WTC11 (cell line): ENCODE results near the gene TTLL12. TPM values are rescaled to one million over a fixed set of nuclear protein-coding genes. Genes with fewer than 3 reads are reported as not detected.

Experiments
- ATAC-seq: fragments of 200-7000 bp; cut with Tn5 transposase; 2 replicates; pipeline ENCODE4 v1.10.0; 2021; ENCODE audit warnings: mild to moderate bottlenecking, moderate library complexity
- CTCF ChIA-PET: fragments of 300-600 bp; sonication (Branson Sonifier 250); formaldehyde crosslinking; loops from one replicate; lab custom pipeline; 2021; ENCODE audit warnings: antibody characterized with exemption; lab: Charles Lee
- POLR2A ChIA-PET: fragments of 350-600 bp; sonication (Branson Sonifier 250); formaldehyde crosslinking; loops from one replicate; lab custom pipeline; 2021; ENCODE audit warnings: antibody characterized with exemption; lab: Charles Lee
- DNase-seq: peaks from one replicate; pipeline ENCODE4 v3.0.0; 2021; ENCODE audit warnings: low spot score
- H3K27ac Mint-ChIP-seq: 2 replicates; pipeline ENCODE4 v1.8.0; 2021; ENCODE audit warnings: mixed read lengths
- H3K27me3 Mint-ChIP-seq: 2 replicates; pipeline ENCODE4 v1.8.0; 2021; ENCODE audit warnings: low read depth, mild to moderate bottlenecking, moderate library complexity, mixed read lengths
- H3K36me3 Mint-ChIP-seq: 2 replicates; pipeline ENCODE4 v1.8.0; 2021; ENCODE audit warnings: mixed read lengths
- H3K4me1 Mint-ChIP-seq: 2 replicates; pipeline ENCODE4 v1.8.0; 2022; ENCODE audit warnings: mixed read lengths
- H3K4me3 Mint-ChIP-seq: 2 replicates; pipeline ENCODE4 v1.8.0; 2021; ENCODE audit warnings: mild to moderate bottlenecking, moderate library complexity, mixed read lengths
- H3K9me3 Mint-ChIP-seq: 2 replicates; pipeline ENCODE4 v1.8.0; 2021; ENCODE audit warnings: mixed read lengths
- FOXP1 ChIP-seq: sonication (generic); formaldehyde crosslinking; IDR thresholded peaks from 2 replicates; pipeline ENCODE4 v1.8.0; 2022; ENCODE audit warnings: missing genetic modification reagents, mild to moderate bottlenecking, moderate library complexity, borderline replicate concordance
- GTF2I ChIP-seq: fragments of 250-450 bp; sonication (Bioruptor Pico); conservative IDR thresholded peaks from 2 replicates; pipeline ENCODE4 v1.4.0; 2021; ENCODE audit warnings: mild to moderate bottlenecking
- JAZF1 ChIP-seq: fragments of 250-450 bp; sonication (Bioruptor Pico); IDR thresholded peaks from 2 replicates; pipeline ENCODE4 v1.9.0; 2021; ENCODE audit warnings: moderate library complexity, mild to moderate bottlenecking, inconsistent platforms
- NFE2L1 ChIP-seq: sonication (generic); formaldehyde crosslinking; IDR thresholded peaks from 2 replicates; pipeline ENCODE4 v1.8.1; 2023; ENCODE audit warnings: missing genetic modification reagents
- NR1H2 ChIP-seq: sonication (generic); formaldehyde crosslinking; IDR thresholded peaks from 2 replicates; pipeline ENCODE4 v1.9.0; 2021; ENCODE audit warnings: mild to moderate bottlenecking, moderate library complexity, missing genetic modification reagents
- NR2C2 ChIP-seq: sonication (generic); formaldehyde crosslinking; IDR thresholded peaks from 2 replicates; pipeline ENCODE4 v1.8.0; 2022; ENCODE audit warnings: mild to moderate bottlenecking, missing genetic modification reagents
- RELA ChIP-seq: sonication (generic); formaldehyde crosslinking; IDR thresholded peaks from 2 replicates; pipeline ENCODE4 v1.8.1; 2022; ENCODE audit warnings: missing genetic modification reagents, mild to moderate bottlenecking, borderline replicate concordance
- SOX15 ChIP-seq: fragments of 250-450 bp; sonication (Bioruptor Pico); IDR thresholded peaks from 2 replicates; pipeline ENCODE4 v1.9.0; 2021; ENCODE audit warnings: mild to moderate bottlenecking
- TCF7 ChIP-seq: sonication (generic); formaldehyde crosslinking; IDR thresholded peaks from 2 replicates; pipeline ENCODE4 v1.8.0; 2022; ENCODE audit warnings: mild to moderate bottlenecking, low read depth, missing genetic modification reagents, moderate library complexity
- TP53 ChIP-seq: sonication (generic); formaldehyde crosslinking; IDR thresholded peaks from 2 replicates; pipeline ENCODE4 v1.8.1; 2023; ENCODE audit warnings: mild to moderate bottlenecking, missing genetic modification reagents
- ZNF121 ChIP-seq: sonication (generic); formaldehyde crosslinking; IDR thresholded peaks from 2 replicates; pipeline ENCODE4 v1.8.0; 2023; ENCODE audit warnings: missing genetic modification reagents
- ZNF671 ChIP-seq: fragments of 250-450 bp; sonication (Bioruptor Pico); IDR thresholded peaks from 2 replicates; pipeline ENCODE4 v1.8.0; 2021; ENCODE audit warnings: mild to moderate bottlenecking
- total RNA-seq: library from RNA; stranded (reverse); gene quantifications from 3 replicates; pipeline ENCODE4 v1.2.3, GENCODE V29; 2021
- TF ChIP-seq, protein P1 (sequence below): sonication (generic); formaldehyde crosslinking; IDR thresholded peaks from 2 replicates; pipeline ENCODE4 v1.8.1; 2022; ENCODE audit warnings: low read depth, missing genetic modification reagents, borderline replicate concordance
- TF ChIP-seq, protein P2 (sequence below): sonication (generic); formaldehyde crosslinking; IDR thresholded peaks from 2 replicates; pipeline ENCODE4 v1.8.0; 2023; ENCODE audit warnings: mild to moderate bottlenecking, missing genetic modification reagents
- TF ChIP-seq, protein P3 (sequence below): sonication (generic); formaldehyde crosslinking; IDR thresholded peaks from 2 replicates; pipeline ENCODE4 v1.8.0; 2022; ENCODE audit warnings: mild to moderate bottlenecking, missing genetic modification reagents
- TF ChIP-seq, protein P4 (sequence below): sonication (generic); formaldehyde crosslinking; IDR thresholded peaks from 2 replicates; pipeline ENCODE4 v1.8.1; 2022; ENCODE audit warnings: missing genetic modification reagents, borderline replicate concordance
- TF ChIP-seq, protein P5 (sequence below): sonication (generic); formaldehyde crosslinking; IDR thresholded peaks from 2 replicates; pipeline ENCODE4 v1.8.0; 2022; ENCODE audit warnings: mild to moderate bottlenecking, missing genetic modification reagents
- TF ChIP-seq, protein P6 (sequence below): sonication (generic); formaldehyde crosslinking; IDR thresholded peaks from 2 replicates; pipeline ENCODE4 v1.8.1; 2022; ENCODE audit warnings: mild to moderate bottlenecking, moderate library complexity, missing genetic modification reagents
- TF ChIP-seq, protein P7 (sequence below): fragments of 250-450 bp; sonication (Bioruptor Pico); IDR thresholded peaks from 2 replicates; pipeline ENCODE4 v1.9.0; 2021; ENCODE audit warnings: mild to moderate bottlenecking

TTLL12 gene
- total RNA-seq, 1 experiment from 2014 or later: 134 TPM

DNA sequence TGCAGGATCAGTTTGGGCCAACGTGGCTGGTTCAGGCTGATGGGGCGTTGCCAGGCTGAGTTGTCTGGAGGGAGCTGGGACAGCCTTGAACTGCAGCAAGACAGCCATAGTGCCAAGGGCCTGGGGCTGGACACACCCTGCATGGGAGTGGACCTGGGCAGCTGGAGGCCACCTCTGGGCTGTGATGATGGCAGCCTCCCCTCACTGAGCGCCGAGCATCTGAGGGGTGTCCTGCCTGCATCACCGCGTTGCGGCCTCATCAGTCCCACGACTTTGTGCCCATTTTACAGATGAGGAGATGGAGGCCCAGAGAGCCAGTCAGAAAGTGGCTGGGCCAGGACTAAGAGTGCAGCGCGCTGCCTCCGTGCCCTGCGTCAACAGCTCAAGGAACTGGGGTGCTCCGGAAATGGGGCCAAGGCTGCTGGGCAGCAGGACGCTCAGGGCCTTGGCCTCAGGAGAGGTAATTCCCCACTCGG is 36.2 kb downstream of the TTLL12 start:
- H3K9me3 Mint-ChIP-seq: no peaks in the 10 kb centered on the region
- peaks cover 14% of the 10 kb centered on the region for H3K27me3 Mint-ChIP-seq
- no peaks in the 10 kb centered on the region for H3K36me3 Mint-ChIP-seq
- H3K4me1 Mint-ChIP-seq: peaks cover 8% of the 10 kb centered on the region
- peak; percentile 51; the same call in 1 of the 2 replicates for TF ChIP-seq FOXP1 (CRISPR knock-in tag)
- 0 out of 2 replicates have a peak, but pooled peaks have one; percentile 29 for TF ChIP-seq TCF7 (CRISPR knock-in tag)
- TF ChIP-seq, protein P1, sequence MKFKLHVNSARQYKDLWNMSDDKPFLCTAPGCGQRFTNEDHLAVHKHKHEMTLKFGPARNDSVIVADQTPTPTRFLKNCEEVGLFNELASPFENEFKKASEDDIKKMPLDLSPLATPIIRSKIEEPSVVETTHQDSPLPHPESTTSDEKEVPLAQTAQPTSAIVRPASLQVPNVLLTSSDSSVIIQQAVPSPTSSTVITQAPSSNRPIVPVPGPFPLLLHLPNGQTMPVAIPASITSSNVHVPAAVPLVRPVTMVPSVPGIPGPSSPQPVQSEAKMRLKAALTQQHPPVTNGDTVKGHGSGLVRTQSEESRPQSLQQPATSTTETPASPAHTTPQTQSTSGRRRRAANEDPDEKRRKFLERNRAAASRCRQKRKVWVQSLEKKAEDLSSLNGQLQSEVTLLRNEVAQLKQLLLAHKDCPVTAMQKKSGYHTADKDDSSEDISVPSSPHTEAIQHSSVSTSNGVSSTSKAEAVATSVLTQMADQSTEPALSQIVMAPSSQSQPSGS (CRISPR knock-in tag): no peak
- TF ChIP-seq GTF2I (CRISPR knock-in tag): peak; percentile 93
- CTCF ChIA-PET: interaction anchor here (0.5 kb wide), 1 partner anchor 110 kb away, joined by 4 read pairs; no protein-coding TSS in a partner anchor
- DNase-seq (no peak), ATAC-seq (no peak)
- peak overlapping the region; percentile 88 for H3K4me3 Mint-ChIP-seq
- H3K27ac Mint-ChIP-seq: no peak overlapping the region
- POLR2A ChIA-PET: no interaction called here

DNA sequence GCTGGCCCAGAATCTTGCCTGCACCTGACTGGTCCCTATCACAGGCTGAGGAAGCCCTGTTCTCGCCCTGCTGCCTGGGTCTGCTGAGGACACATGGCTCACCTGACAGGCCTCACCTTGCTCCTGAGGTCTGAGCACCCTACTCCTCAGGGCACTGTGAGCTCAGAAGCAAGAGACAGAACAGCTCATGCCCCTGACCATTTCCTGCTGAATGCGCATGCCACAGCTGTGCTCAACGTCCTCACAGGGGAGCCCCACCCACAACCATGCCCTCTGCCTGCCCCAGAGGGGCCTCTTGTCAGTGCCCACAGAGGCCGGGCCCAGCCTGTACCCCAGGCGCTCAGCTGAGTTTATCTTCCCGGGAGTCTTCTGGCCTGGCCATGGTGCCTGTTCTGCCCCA is 38.4 kb downstream of the TTLL12 start:
- CTCF ChIA-PET: no interaction called here
- H3K9me3 Mint-ChIP-seq: no peaks in the 10 kb centered on the region

DNA sequence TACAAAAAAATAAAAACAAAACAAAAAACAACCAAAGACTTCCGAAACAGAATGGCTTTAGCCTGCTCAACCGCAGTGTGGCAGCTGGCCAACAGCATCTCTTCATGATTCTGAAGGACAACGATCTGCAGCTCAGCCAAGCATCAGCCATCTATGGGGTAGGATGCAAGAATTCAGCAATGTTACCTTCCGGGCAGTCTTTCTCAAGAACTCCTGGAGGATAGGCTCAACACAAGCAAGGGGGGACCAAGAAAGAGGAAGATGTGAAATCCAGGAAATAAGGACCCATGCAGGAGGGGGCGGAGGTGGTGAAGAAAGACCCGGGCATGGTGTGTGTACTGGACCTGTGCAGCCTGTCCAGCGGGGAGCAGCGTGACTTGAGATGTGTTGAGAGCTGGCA is 39.1 kb downstream of the TTLL12 start:
- Mint-ChIP-seq H3K27me3 (peaks cover 12% of the 10 kb centered on the region), H3K4me3 (no peak overlapping the region), H3K4me1 (peaks cover 10% of the 10 kb centered on the region), H3K9me3 (no peaks in the 10 kb centered on the region), H3K27ac (no peak overlapping the region), H3K36me3 (no peaks in the 10 kb centered on the region)
- ChIA-PET CTCF (no interaction called here), POLR2A (no interaction called here)
- no peak for DNase-seq
- no peak for ATAC-seq
- TF ChIP-seq, protein P2, sequence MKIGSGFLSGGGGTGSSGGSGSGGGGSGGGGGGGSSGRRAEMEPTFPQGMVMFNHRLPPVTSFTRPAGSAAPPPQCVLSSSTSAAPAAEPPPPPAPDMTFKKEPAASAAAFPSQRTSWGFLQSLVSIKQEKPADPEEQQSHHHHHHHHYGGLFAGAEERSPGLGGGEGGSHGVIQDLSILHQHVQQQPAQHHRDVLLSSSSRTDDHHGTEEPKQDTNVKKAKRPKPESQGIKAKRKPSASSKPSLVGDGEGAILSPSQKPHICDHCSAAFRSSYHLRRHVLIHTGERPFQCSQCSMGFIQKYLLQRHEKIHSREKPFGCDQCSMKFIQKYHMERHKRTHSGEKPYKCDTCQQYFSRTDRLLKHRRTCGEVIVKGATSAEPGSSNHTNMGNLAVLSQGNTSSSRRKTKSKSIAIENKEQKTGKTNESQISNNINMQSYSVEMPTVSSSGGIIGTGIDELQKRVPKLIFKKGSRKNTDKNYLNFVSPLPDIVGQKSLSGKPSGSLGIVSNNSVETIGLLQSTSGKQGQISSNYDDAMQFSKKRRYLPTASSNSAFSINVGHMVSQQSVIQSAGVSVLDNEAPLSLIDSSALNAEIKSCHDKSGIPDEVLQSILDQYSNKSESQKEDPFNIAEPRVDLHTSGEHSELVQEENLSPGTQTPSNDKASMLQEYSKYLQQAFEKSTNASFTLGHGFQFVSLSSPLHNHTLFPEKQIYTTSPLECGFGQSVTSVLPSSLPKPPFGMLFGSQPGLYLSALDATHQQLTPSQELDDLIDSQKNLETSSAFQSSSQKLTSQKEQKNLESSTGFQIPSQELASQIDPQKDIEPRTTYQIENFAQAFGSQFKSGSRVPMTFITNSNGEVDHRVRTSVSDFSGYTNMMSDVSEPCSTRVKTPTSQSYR (CRISPR knock-in tag): no peak
- TF ChIP-seq, protein P3, sequence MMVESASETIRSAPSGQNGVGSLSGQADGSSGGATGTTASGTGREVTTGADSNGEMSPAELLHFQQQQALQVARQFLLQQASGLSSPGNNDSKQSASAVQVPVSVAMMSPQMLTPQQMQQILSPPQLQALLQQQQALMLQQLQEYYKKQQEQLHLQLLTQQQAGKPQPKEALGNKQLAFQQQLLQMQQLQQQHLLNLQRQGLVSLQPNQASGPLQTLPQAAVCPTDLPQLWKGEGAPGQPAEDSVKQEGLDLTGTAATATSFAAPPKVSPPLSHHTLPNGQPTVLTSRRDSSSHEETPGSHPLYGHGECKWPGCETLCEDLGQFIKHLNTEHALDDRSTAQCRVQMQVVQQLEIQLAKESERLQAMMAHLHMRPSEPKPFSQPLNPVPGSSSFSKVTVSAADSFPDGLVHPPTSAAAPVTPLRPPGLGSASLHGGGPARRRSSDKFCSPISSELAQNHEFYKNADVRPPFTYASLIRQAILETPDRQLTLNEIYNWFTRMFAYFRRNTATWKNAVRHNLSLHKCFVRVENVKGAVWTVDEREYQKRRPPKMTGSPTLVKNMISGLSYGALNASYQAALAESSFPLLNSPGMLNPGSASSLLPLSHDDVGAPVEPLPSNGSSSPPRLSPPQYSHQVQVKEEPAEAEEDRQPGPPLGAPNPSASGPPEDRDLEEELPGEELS (CRISPR knock-in tag): no peak
- TF ChIP-seq SOX15 (no peak), RELA (CRISPR knock-in tag) (no peak), ZNF121 (CRISPR knock-in tag) (no peak), JAZF1 (CRISPR knock-in tag) (no peak), NR2C2 (CRISPR knock-in tag) (no peak), NR1H2 (no peak)
- TF ChIP-seq, protein P4, sequence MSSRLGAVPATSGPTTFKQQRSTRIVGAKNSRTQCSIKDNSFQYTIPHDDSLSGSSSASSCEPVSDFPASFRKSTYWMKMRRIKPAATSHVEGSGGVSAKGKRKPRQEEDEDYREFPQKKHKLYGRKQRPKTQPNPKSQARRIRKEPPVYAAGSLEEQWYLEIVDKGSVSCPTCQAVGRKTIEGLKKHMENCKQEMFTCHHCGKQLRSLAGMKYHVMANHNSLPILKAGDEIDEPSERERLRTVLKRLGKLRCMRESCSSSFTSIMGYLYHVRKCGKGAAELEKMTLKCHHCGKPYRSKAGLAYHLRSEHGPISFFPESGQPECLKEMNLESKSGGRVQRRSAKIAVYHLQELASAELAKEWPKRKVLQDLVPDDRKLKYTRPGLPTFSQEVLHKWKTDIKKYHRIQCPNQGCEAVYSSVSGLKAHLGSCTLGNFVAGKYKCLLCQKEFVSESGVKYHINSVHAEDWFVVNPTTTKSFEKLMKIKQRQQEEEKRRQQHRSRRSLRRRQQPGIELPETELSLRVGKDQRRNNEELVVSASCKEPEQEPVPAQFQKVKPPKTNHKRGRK: no peak
- TF ChIP-seq, protein P5, sequence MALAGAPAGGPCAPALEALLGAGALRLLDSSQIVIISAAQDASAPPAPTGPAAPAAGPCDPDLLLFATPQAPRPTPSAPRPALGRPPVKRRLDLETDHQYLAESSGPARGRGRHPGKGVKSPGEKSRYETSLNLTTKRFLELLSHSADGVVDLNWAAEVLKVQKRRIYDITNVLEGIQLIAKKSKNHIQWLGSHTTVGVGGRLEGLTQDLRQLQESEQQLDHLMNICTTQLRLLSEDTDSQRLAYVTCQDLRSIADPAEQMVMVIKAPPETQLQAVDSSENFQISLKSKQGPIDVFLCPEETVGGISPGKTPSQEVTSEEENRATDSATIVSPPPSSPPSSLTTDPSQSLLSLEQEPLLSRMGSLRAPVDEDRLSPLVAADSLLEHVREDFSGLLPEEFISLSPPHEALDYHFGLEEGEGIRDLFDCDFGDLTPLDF (CRISPR knock-in tag): no peak

More for the DNA sequence above, 38.4 kb downstream of the TTLL12 start:
- peaks cover 10% of the 10 kb centered on the region for H3K4me1 Mint-ChIP-seq
- TF ChIP-seq ZNF671 (CRISPR knock-in tag) (no peak), TP53 (CRISPR knock-in tag) (no peak), NFE2L1 (CRISPR knock-in tag) (no peak)
- TF ChIP-seq, protein P6, sequence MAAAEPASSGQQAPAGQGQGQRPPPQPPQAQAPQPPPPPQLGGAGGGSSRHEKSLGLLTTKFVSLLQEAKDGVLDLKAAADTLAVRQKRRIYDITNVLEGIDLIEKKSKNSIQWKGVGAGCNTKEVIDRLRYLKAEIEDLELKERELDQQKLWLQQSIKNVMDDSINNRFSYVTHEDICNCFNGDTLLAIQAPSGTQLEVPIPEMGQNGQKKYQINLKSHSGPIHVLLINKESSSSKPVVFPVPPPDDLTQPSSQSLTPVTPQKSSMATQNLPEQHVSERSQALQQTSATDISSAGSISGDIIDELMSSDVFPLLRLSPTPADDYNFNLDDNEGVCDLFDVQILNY (CRISPR knock-in tag): no peak
- TF ChIP-seq, protein P7, sequence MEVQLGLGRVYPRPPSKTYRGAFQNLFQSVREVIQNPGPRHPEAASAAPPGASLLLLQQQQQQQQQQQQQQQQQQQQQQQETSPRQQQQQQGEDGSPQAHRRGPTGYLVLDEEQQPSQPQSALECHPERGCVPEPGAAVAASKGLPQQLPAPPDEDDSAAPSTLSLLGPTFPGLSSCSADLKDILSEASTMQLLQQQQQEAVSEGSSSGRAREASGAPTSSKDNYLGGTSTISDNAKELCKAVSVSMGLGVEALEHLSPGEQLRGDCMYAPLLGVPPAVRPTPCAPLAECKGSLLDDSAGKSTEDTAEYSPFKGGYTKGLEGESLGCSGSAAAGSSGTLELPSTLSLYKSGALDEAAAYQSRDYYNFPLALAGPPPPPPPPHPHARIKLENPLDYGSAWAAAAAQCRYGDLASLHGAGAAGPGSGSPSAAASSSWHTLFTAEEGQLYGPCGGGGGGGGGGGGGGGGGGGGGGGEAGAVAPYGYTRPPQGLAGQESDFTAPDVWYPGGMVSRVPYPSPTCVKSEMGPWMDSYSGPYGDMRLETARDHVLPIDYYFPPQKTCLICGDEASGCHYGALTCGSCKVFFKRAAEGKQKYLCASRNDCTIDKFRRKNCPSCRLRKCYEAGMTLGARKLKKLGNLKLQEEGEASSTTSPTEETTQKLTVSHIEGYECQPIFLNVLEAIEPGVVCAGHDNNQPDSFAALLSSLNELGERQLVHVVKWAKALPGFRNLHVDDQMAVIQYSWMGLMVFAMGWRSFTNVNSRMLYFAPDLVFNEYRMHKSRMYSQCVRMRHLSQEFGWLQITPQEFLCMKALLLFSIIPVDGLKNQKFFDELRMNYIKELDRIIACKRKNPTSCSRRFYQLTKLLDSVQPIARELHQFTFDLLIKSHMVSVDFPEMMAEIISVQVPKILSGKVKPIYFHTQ (CRISPR knock-in tag): no peak
- no peaks in the 10 kb centered on the region for H3K36me3 Mint-ChIP-seq
- ATAC-seq: no peak
- no peak overlapping the region for H3K4me3 Mint-ChIP-seq
- no peak for DNase-seq
- POLR2A ChIA-PET: no interaction called here
- H3K27me3 Mint-ChIP-seq: peaks cover 14% of the 10 kb centered on the region
- H3K27ac Mint-ChIP-seq: no peak overlapping the region
